Stimulated activated CD8-positive, alpha-beta memory T cell treated with anti-CD3 and anti-CD28 coated beads, Interleukin-12 subunit alpha, Interleukin-12 subunit beta, amount 100 ng/mL, for 24 hours (primary cell): ENCODE results near the gene TMEM168.
"Not testable (repeated sequence)": the region's sequence is repeated elsewhere in the genome, so short reads cannot be mapped to it uniquely, and the experiment has no call there.

ENCODE experiments used
- DNase-seq: peaks from one replicate; pipeline ENCODE4 v3.0.0-alpha.2; 2020; ENCODE audit errors: extremely low read depth

TMEM168 gene

GRCh38 chr7:112779667-112780066 is 10.5 kb downstream of the TMEM168 start:
- no peak for DNase-seq

DNA sequence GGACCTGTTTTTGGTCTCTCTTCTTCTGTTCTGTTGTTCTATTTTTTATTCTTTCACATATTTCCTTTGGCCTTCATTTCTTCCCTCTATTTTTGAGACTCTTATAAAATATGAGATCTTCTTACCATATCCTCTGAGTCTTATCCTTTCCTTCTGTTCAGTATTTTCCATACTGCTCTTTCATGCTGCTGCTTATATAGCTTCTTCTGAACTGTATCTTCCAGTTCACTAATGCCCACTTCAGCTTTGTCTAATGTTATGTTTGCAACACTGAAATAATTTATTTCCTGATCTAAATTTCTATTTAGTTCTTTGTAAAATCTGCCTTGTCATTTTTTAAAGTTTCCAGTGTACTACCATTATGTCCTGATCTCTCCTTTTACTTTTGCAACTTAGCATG is 12.8 kb downstream of the TMEM168 start:
- no peak for DNase-seq

DNA sequence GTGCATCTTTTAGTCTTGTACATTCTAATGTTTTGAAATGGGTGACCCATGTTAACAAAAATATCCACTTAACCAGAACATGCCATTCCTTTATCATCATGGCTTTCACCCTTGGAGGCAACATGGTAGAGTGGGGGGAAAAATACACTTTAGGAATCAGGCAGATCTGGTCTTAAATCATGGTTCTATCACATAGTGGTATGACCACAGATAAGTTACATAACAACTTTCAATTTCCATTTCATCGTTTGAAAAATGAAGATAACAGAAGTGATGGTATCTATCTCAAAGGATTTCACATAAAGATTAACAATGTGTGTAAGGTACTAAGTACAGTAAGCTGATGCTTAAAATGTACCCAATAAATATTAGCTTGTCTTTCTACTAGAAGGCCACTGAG is 19.0 kb downstream of the TMEM168 start:
- no peak for DNase-seq

DNA sequence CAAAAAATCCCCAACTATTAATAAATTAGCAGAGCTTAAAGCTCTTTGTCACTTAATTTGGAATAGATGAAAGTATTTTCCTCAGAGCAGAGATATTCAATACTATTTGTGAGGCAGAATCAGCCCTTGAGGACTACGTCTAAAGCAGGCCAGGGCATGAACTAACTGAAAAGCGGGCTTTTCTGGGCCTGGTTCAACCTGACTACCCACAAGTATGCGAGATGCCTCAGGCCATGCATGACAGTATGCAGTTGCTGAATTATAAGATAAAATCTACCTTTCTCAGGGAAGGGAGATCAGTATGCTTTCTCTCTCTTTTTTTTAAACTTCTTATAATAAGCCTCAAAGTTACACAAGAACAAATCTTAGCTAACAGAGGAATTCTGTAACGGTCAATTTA is 20.1 kb downstream of the TMEM168 start:
- no peak for DNase-seq

DNA sequence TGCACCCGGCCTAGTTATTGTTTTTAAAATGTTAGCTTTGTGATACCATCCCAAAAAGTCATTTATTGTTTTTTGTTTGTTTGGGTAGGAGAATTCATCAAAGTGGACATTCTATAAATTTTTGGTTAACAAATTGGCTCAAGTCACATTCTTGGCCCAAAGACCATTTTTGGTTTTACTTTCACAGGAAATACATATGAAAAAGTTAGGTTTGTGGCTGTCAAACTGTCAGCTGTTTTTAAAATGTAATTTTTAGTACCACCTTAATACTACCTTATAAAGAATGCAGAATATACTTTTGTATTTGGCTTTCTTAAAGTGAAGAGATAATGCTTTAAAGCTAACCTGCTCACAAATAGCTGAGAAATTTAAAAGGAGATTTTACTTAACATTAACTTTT is 25.1 kb downstream of the TMEM168 start:
- DNase-seq: no peak

DNA sequence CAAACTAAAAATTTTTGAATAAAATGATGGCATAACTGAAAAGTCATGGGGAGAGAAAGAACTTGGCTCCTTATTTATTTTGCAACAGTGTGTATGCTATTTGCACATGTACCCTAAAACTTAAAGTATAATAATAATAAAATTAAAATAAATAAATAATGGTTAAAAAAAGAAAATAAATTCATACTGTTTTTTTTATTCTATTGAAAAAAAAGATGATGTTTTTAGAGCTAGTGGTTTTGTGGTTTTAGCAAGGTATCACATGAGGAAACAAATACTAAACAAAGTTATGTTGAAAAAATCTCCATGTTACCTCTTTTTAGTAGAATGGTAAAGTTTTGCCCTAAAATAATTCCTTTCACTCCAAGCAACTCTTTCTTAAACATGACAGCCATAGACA is 26.2 kb downstream of the TMEM168 start:
- DNase-seq: no peak

- no peak for DNase-seq
These were observed 26.9 kb downstream of the TMEM168 start for GRCh38 chr7:112763298-112763697.

GRCh38 chr7:112759905-112760304 is 30.3 kb downstream of the TMEM168 start:
- no peak for DNase-seq

- no peak for DNase-seq
These were observed 32.9 kb downstream of the TMEM168 start for GRCh38 chr7:112757337-112757736.

GRCh38 chr7:112753298-112753697 is 36.9 kb downstream of the TMEM168 start:
- DNase-seq: no peak

GRCh38 chr7:112752576-112752975 is 37.6 kb downstream of the TMEM168 start:
- DNase-seq: no peak

GRCh38 chr7:112749775-112750174 is 40.4 kb downstream of the TMEM168 start:
- no peak for DNase-seq

DNA sequence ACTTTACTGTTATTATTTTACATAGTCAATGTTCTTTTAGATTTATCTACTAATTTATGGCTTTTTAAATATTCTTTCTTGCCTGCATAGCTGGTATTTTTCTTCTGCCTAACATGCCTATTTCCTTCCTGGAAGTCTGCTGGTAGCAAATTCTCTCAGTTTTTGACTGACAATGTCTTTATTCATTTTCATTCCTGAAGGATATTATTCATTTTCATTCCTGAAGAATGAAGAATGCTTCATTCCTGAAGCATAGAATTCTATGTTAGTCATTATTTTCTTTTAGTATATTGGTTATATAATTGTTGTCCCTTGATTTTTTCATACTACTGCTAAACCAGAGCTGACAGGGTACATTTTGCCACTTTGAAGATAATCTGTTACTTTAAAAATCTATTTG is 41.8 kb downstream of the TMEM168 start:
- no peak for DNase-seq

GRCh38 chr7:112745635-112746034 is 44.6 kb downstream of the TMEM168 start:
- DNase-seq: no peak

DNA sequence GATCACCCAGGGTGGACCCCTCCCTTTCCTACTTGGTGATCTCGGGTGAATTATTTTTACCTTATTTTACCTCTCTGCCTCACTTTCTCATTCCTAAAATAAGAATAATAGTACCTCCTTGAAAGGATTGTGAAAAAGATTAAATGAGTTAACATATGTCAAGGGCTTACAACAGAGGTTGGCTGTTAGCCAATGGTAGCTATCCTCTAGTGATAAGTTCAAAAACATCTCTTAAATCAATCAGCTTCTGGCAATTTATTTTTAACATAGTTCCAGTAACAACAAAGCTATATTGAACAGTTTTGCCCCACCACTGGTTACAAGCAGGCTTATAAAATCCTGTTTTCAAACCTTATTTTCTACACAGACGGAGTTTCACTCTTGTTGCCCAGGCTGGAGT is 45.4 kb downstream of the TMEM168 start:
- no peak for DNase-seq

DNA sequence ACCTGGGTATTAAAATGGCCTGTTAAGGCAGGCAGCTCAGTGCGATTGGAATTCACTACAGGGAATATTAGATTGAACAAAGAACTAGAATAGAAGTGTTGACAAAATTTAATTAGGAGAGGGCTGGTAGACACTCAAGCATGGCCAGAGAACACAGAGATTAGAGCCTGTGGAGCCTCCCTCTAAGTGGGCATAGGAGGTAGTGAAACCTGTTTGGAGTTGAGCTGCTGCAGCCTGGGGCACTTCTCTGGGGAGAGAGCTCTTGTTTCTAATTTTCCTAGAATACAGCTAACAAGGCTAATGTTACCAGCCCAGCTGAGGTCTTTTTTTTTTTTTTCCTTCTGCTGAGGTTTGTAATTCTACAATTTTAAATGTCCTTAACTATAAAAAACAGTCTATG is 46.4 kb downstream of the TMEM168 start:
- no peak for DNase-seq

GRCh38 chr7:112740667-112741066 is 49.5 kb downstream of the TMEM168 start:
- DNase-seq: no peak

DNA sequence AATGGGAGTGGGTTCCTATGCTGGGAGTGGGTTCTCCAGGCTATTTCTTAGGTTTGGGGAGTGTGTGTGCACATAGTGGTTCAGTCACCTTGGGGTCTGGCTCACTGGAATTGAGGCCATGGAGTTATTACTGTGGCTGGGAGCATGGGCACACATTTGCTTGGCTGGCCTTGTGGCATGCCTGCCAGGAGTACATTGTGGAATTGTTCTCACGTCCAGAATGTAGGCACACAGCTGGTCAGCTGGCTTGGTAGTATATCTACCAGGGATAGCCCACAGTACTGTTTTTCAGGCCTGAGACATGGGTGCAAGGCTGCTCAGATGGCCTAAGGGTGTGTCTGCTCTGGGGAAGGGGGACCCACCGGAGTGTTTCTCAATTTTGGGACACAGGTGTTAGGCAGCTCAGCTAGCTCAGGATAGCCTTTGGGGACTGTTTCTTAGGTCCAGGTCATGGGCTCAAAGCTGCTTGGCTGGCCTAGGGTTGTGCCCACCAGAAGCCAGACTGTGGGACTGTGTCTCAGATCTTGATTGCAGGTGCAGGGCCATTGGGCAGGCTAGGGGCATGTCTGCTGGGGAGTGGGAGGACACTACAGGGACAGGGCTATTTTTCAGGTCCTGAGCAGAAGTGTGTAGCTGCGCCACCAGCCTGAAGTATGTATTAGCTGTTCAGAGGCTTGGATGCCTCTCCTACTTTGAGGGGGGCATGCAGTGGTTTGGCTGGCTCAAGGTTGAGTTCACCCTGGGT is 50.6 kb downstream of the TMEM168 start:
- DNase-seq: no peak

- DNase-seq: no peak
These were observed 54.9 kb downstream of the TMEM168 start for GRCh38 chr7:112735261-112735660.

- DNase-seq: not testable (repeated sequence)
These were observed 58.9 kb downstream of the TMEM168 start for GRCh38 chr7:112731324-112731723.

GRCh38 chr7:112726076-112726475 is 64.1 kb downstream of the TMEM168 start:
- no peak for DNase-seq

GRCh38 chr7:112723416-112723815 is 66.8 kb downstream of the TMEM168 start:
- DNase-seq: no peak

- DNase-seq: no peak
These were observed 68.8 kb downstream of the TMEM168 start for GRCh38 chr7:112721366-112721765.

- no peak for DNase-seq
These were observed 74.7 kb downstream of the TMEM168 start for GRCh38 chr7:112715525-112715924.
